DOHH2 (cell line): ENCODE data around the gene NBPF1.

Source experiments
- CTCF ChIP-seq: fragments of 200-600 bp; sonication (generic); IDR thresholded peaks from one replicate; pipeline ENCODE4 v1.5.1; 2014; ENCODE audit warnings: antibody characterized with exemption, mild to moderate bottlenecking, low read depth, low read length; ENCODE audit not compliant: poor library complexity, severe bottlenecking
- EZH2phosphoT487 ChIP-seq: fragments of 200-600 bp; sonication (generic); IDR thresholded peaks from 2 replicates; pipeline ENCODE4 v1.6.1; 2017; ENCODE audit warnings: borderline replicate concordance, mild to moderate bottlenecking, antibody characterized with exemption, low read length, moderate library complexity, mixed read lengths

- TF ChIP-seq EZH2phosphoT487 (peak; percentile 14; the same call in 1 of the 2 replicates), CTCF (no peak)
Observed at GRCh38 chr1:16612332-16613172, 812 bp downstream of the NBPF1 start.
